HEK293 (cell line): Measurements from ENCODE around the gene MYH16.

Source experiments
- ZNF629 ChIP-seq: fragments of 450-650 bp; formaldehyde crosslinking; IDR thresholded peaks from 2 replicates; pipeline ENCODE4 v1.5.1; 2017; ENCODE audit warnings: missing biosample characterization, missing genetic modification characterization
- TF ChIP-seq, protein P1 (sequence below): fragments of 450-650 bp; formaldehyde crosslinking; IDR thresholded peaks from 2 replicates; pipeline ENCODE4 v1.5.1; 2016; ENCODE audit warnings: missing biosample characterization, missing genetic modification characterization

- no peak for TF ChIP-seq ZNF629 (tag by site-specific recombination)
- TF ChIP-seq, protein P1, sequence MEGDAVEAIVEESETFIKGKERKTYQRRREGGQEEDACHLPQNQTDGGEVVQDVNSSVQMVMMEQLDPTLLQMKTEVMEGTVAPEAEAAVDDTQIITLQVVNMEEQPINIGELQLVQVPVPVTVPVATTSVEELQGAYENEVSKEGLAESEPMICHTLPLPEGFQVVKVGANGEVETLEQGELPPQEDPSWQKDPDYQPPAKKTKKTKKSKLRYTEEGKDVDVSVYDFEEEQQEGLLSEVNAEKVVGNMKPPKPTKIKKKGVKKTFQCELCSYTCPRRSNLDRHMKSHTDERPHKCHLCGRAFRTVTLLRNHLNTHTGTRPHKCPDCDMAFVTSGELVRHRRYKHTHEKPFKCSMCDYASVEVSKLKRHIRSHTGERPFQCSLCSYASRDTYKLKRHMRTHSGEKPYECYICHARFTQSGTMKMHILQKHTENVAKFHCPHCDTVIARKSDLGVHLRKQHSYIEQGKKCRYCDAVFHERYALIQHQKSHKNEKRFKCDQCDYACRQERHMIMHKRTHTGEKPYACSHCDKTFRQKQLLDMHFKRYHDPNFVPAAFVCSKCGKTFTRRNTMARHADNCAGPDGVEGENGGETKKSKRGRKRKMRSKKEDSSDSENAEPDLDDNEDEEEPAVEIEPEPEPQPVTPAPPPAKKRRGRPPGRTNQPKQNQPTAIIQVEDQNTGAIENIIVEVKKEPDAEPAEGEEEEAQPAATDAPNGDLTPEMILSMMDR (tag by site-specific recombination) = no peak
These were observed 14.1 kb upstream of the MYH16 start for GRCh38 chr7:99258501-99258900.
